ENCODE data around the gene SPAG16. TPM values are rescaled to one million over a fixed set of nuclear protein-coding genes. Genes with fewer than 3 reads are reported as not detected.
"Not testable (repeated sequence)": the region's sequence is repeated elsewhere in the genome, so short reads cannot be mapped to it uniquely, and the experiment has no call there.

SPAG16 gene
- total RNA-seq, 1 experiment from 2014 or later: 17.2 TPM

- DNase-seq (no peak), ATAC-seq (no peak)
- intact Hi-C loops (cut with micrococcal nuclease): no loop called here
- H3K27ac ChIP-seq (ENCODE audit: low read length): no peak overlapping the region
- H3K9me3 ChIP-seq (ENCODE audit: low read length): no peaks in the 10 kb centered on the region
- no peaks in the 10 kb centered on the region for H4K20me1 ChIP-seq (ENCODE audit: low read length)
- no peaks in the 10 kb centered on the region for H3K9me2 ChIP-seq (replicated peaks; ENCODE audit: low read length)
- TF ChIP-seq EZH2phosphoT487 (IDR thresholded peaks at IDR 0.05; ENCODE audit: borderline replicate concordance, low read length) (no peak), EZH2 (IDR thresholded peaks at IDR 0.05; ENCODE audit: low read length, unreplicated experiment) (no peak), CTCF (conservative IDR thresholded peaks at IDR 0.05; ENCODE audit: low read depth, low read length) (no peak)
- no peak overlapping the region for H2AFZ ChIP-seq (ENCODE audit: low read length)
- ChIA-PET CTCF (no interaction called here), POLR2A (ENCODE audit: unreplicated experiment) (no interaction called here)
- H3F3A ChIP-seq (ENCODE audit: low read length, unreplicated experiment): no peaks in the 10 kb centered on the region
- no peak overlapping the region for H3K4me3 ChIP-seq (ENCODE audit: low read length)
- no TSS peak for BruUV-seq (replicated peaks)
- no peaks in the 10 kb centered on the region for H3K27me3 ChIP-seq (ENCODE audit: low read length)
- no peak overlapping the region for H3K9ac ChIP-seq (ENCODE audit: low read length)
- no peaks in the 10 kb centered on the region for H3K36me3 ChIP-seq (ENCODE audit: low read depth, low read length)
- no peaks in the 10 kb centered on the region for H3K4me1 ChIP-seq (ENCODE audit: insufficient read depth, low read length)
- H3K4me2 ChIP-seq (ENCODE audit: low read length): no peak overlapping the region
- H3K79me2 ChIP-seq (ENCODE audit: low read length): no peaks in the 10 kb centered on the region
Measured at GRCh38 chr2:214051585-214051984, 767.3 kb downstream of the SPAG16 start.

GRCh38 chr2:214052235-214052634 is 768.0 kb downstream of the SPAG16 start:
- intact Hi-C loops (cut with micrococcal nuclease): no loop called here
- Histone ChIP-seq H3K9me2 (replicated peaks; ENCODE audit: low read length) (no peaks in the 10 kb centered on the region), H3K36me3 (ENCODE audit: low read depth, low read length) (no peaks in the 10 kb centered on the region), H2AFZ (ENCODE audit: low read length) (no peak overlapping the region), H4K20me1 (ENCODE audit: low read length) (no peaks in the 10 kb centered on the region), H3K9me3 (ENCODE audit: low read length) (no peaks in the 10 kb centered on the region), H3K27me3 (ENCODE audit: low read length) (no peaks in the 10 kb centered on the region), H3K4me2 (ENCODE audit: low read length) (no peak overlapping the region), H3K4me1 (ENCODE audit: insufficient read depth, low read length) (no peaks in the 10 kb centered on the region), H3F3A (ENCODE audit: low read length, unreplicated experiment) (no peaks in the 10 kb centered on the region), H3K4me3 (ENCODE audit: low read length) (no peak overlapping the region), H3K9ac (ENCODE audit: low read length) (no peak overlapping the region), H3K27ac (ENCODE audit: low read length) (no peak overlapping the region), H3K79me2 (ENCODE audit: low read length) (no peaks in the 10 kb centered on the region)
- ATAC-seq (no peak), DNase-seq (no peak)
- TF ChIP-seq CTCF (conservative IDR thresholded peaks at IDR 0.05; ENCODE audit: low read depth, low read length): no peak
- TF ChIP-seq EZH2phosphoT487 (IDR thresholded peaks at IDR 0.05; ENCODE audit: borderline replicate concordance, low read length): no peak
- no peak for TF ChIP-seq EZH2 (IDR thresholded peaks at IDR 0.05; ENCODE audit: low read length, unreplicated experiment)
- ChIA-PET CTCF (no interaction called here), POLR2A (ENCODE audit: unreplicated experiment) (no interaction called here)
- no TSS peak for BruUV-seq (replicated peaks)

DNA sequence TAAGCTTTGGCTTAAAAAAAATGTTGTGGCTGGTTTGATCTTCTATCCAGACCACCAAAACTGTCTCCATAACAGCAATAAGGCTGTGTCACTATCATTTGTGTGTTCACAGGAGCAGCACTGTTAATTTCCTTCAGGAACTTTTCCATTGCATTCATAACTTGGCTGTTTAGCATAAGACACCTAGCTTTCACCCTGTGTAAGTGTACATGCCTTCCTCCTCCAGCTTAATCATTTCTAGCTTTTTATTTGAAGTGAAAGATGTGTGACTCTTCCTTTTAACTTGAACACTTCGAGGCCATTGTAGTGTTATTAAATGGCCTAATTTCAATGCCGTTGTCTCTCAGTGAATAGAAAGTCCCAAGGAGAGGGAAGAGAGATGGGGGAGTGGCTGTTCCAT is 773.7 kb downstream of the SPAG16 start:
- no peaks in the 10 kb centered on the region for H3K9me2 ChIP-seq (replicated peaks; ENCODE audit: low read length)
- no peaks in the 10 kb centered on the region for H3K9me3 ChIP-seq (ENCODE audit: low read length)
- no peak overlapping the region for H3K4me2 ChIP-seq (ENCODE audit: low read length)
- no peaks in the 10 kb centered on the region for H3K36me3 ChIP-seq (ENCODE audit: low read depth, low read length)
- H3K4me3 ChIP-seq (ENCODE audit: low read length): no peak overlapping the region
- DNase-seq: no peak
- no peak for ATAC-seq
- POLR2A ChIA-PET (ENCODE audit: unreplicated experiment): no interaction called here
- intact Hi-C loops (cut with micrococcal nuclease): no loop called here
- H3K27me3 ChIP-seq (ENCODE audit: low read length): no peaks in the 10 kb centered on the region
- H3K9ac ChIP-seq (ENCODE audit: low read length): no peak overlapping the region
- no peaks in the 10 kb centered on the region for H3K79me2 ChIP-seq (ENCODE audit: low read length)
- CTCF ChIA-PET: interaction anchor here (0.6 kb wide), 1 partner anchor 238 kb away, joined by 3 read pairs; no protein-coding TSS in a partner anchor
- no peaks in the 10 kb centered on the region for H3K4me1 ChIP-seq (ENCODE audit: insufficient read depth, low read length)
- H4K20me1 ChIP-seq (ENCODE audit: low read length): no peaks in the 10 kb centered on the region
- H3F3A ChIP-seq (ENCODE audit: low read length, unreplicated experiment): no peaks in the 10 kb centered on the region
- BruUV-seq (replicated peaks): no TSS peak
- H2AFZ ChIP-seq (ENCODE audit: low read length): no peak overlapping the region
- no peak overlapping the region for H3K27ac ChIP-seq (ENCODE audit: low read length)
- TF ChIP-seq EZH2phosphoT487 (IDR thresholded peaks at IDR 0.05; ENCODE audit: borderline replicate concordance, low read length): no peak
- no peak for TF ChIP-seq EZH2 (IDR thresholded peaks at IDR 0.05; ENCODE audit: low read length, unreplicated experiment)
- no peak for TF ChIP-seq CTCF (conservative IDR thresholded peaks at IDR 0.05; ENCODE audit: low read depth, low read length)

DNA sequence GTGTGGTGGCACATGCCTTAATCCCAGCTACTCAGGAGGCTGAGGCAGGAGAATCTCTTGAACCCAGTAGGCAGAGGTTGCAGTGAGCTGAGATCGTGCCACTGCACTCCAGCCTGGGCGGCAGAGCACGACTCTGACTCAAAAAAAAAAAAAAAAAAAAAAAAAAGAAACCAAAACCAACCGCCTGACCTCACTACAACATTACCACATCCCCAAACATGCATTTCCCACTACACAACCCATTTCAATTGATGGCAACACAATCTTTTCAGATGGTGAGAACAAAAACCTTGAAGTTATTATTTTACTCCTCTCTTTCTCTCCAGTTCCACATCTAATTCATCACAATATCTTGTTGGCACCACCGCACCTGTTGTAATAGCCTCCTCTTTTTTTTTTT is 778.0 kb downstream of the SPAG16 start:
- H3K9ac ChIP-seq (ENCODE audit: low read length); H4K20me1 ChIP-seq (ENCODE audit: low read length); DNase-seq; H3F3A ChIP-seq (ENCODE audit: low read length, unreplicated experiment); H3K4me3 ChIP-seq (ENCODE audit: low read length); ATAC-seq; H3K9me2 ChIP-seq (replicated peaks; ENCODE audit: low read length); H3K36me3 ChIP-seq (ENCODE audit: low read depth, low read length); H3K27me3 ChIP-seq (ENCODE audit: low read length); CTCF ChIA-PET; H3K9me3 ChIP-seq (ENCODE audit: low read length); BruUV-seq (replicated peaks); H3K4me2 ChIP-seq (ENCODE audit: low read length); H3K27ac ChIP-seq (ENCODE audit: low read length); H2AFZ ChIP-seq (ENCODE audit: low read length); H3K79me2 ChIP-seq (ENCODE audit: low read length); POLR2A ChIA-PET (ENCODE audit: unreplicated experiment): not testable (repeated sequence)
- intact Hi-C loops (cut with micrococcal nuclease): loop anchor here (10.0 kb wide), 1 partner anchor 1873 kb away; no protein-coding TSS in a partner anchor
- peaks cover 10% of the 10 kb centered on the region for H3K4me1 ChIP-seq (ENCODE audit: insufficient read depth, low read length)
